Astrocyte (in vitro differentiated cells and primary cell): ENCODE measurements around the gene ACTN2. TPM values are rescaled to one million over a fixed set of nuclear protein-coding genes. Genes with fewer than 3 reads are reported as not detected.

Experiments
- DNase-seq: peaks from one replicate; pipeline ENCODE4 v3.0.0-alpha.2; 2010; ENCODE audit warnings: low read depth
- FAIRE-seq: peaks from 2 replicates; lab custom pipeline; 2011; peaks lifted over from hg19 to GRCh38; lab: Jason Lieb, UNC
- H2AFZ ChIP-seq: 2 replicates; pipeline ENCODE4 v1.6.0; 2012; ENCODE audit warnings: low read depth, low read length, inconsistent platforms
- H3K27ac ChIP-seq: 2 replicates; pipeline ENCODE4 v1.5.1; 2011; ENCODE audit warnings: low read depth, low read length, inconsistent platforms
- H3K27me3 ChIP-seq: 2 replicates; pipeline ENCODE4 v1.6.0; 2011; ENCODE audit warnings: low read length, inconsistent platforms; ENCODE audit not compliant: insufficient read depth
- H3K36me3 ChIP-seq: 2 replicates; pipeline ENCODE4 v1.5.1; 2011; ENCODE audit warnings: low read length, inconsistent platforms; ENCODE audit not compliant: insufficient read depth
- H3K4me1 ChIP-seq: 2 replicates; pipeline ENCODE4 v1.5.1; 2011; ENCODE audit warnings: low read length, inconsistent platforms; ENCODE audit not compliant: insufficient read depth
- H3K4me2 ChIP-seq: 2 replicates; pipeline ENCODE4 v1.6.0; 2012; ENCODE audit warnings: low read length, inconsistent platforms
- H3K4me3 ChIP-seq: 2 replicates; pipeline ENCODE4 v1.5.1; 2011; ENCODE audit warnings: low read depth, mild to moderate bottlenecking, low read length, inconsistent platforms; ENCODE audit not compliant: insufficient read depth
- H3K79me2 ChIP-seq: 2 replicates; pipeline ENCODE4 v1.6.0; 2012; ENCODE audit warnings: mild to moderate bottlenecking, low read length, inconsistent platforms; ENCODE audit not compliant: insufficient read depth
- H3K9ac ChIP-seq: 2 replicates; pipeline ENCODE4 v1.6.0; 2012; ENCODE audit warnings: mild to moderate bottlenecking, low read length, inconsistent platforms
- H3K9me3 ChIP-seq: 2 replicates; pipeline ENCODE4 v1.5.1; 2012; ENCODE audit warnings: low read depth, mild to moderate bottlenecking, low read length, inconsistent platforms; ENCODE audit not compliant: insufficient read depth
- H4K20me1 ChIP-seq: 2 replicates; pipeline ENCODE4 v1.6.0; 2012; ENCODE audit warnings: low read length, inconsistent platforms; ENCODE audit not compliant: insufficient read depth
- H3K27ac Mint-ChIP-seq: one replicate; pipeline ENCODE4 v1.8.0; 2021; ENCODE audit warnings: mild to moderate bottlenecking, mixed read lengths; ENCODE audit not compliant: unreplicated experiment
- H3K27me3 Mint-ChIP-seq: one replicate; pipeline ENCODE4 v1.8.0; 2021; ENCODE audit warnings: low read depth, mixed read lengths; ENCODE audit not compliant: unreplicated experiment
- H3K36me3 Mint-ChIP-seq: one replicate; pipeline ENCODE4 v1.8.0; 2021; ENCODE audit warnings: low read depth, mixed read lengths; ENCODE audit not compliant: unreplicated experiment
- H3K4me1 Mint-ChIP-seq: one replicate; pipeline ENCODE4 v1.8.0; 2021; ENCODE audit warnings: low read depth, mixed read lengths; ENCODE audit not compliant: unreplicated experiment
- H3K4me3 Mint-ChIP-seq: one replicate; pipeline ENCODE4 v1.8.0; 2021; ENCODE audit warnings: mild to moderate bottlenecking, moderate library complexity, mixed read lengths; ENCODE audit not compliant: unreplicated experiment
- H3K9me3 Mint-ChIP-seq: one replicate; pipeline ENCODE4 v1.8.0; 2021; ENCODE audit warnings: mild to moderate bottlenecking, mixed read lengths; ENCODE audit not compliant: unreplicated experiment
- EZH2 ChIP-seq: IDR thresholded peaks from 2 replicates; pipeline ENCODE4 v1.6.1; 2012; ENCODE audit warnings: mild to moderate bottlenecking, low read length, inconsistent platforms; ENCODE audit not compliant: insufficient read depth
- total RNA-seq: library from RNA; stranded (reverse); gene quantifications from 2 replicates; pipeline ENCODE4 v1.2.1, GENCODE V29; 2021
- TF ChIP-seq, protein P1 (sequence below): IDR thresholded peaks from 2 replicates; pipeline ENCODE4 v1.5.1; 2011; ENCODE audit warnings: low read depth, mild to moderate bottlenecking, inconsistent platforms, low read length, moderate library complexity; ENCODE audit not compliant: insufficient read depth

ACTN2 gene
- total RNA-seq, 1 donor from 2014 or later = 0.89 TPM

DNA sequence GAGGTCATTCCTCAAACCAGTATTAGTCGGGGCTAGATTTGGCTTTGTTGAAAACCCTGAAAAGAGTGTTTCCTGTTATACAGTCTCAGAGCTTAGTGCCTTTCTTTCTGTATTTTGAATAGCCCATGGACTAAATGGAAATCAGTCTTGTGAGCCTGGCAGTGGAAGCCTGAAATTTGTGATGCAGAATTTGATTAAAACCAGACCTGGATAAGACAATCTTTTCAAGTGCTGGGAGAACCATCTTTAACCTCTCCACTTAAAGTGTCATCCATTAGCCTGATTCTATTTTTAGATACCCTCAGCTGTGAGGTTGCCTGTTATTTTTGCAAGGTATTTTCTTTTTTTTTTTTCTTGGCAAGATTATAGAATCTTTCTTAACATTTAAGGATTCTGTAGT lies 19.5 kb downstream of the ACTN2 start:
- Mint-ChIP-seq H3K27me3 (no peaks in the 10 kb centered on the region), H3K4me1 (no peaks in the 10 kb centered on the region), H3K9me3 (no peaks in the 10 kb centered on the region), H3K27ac (no peak overlapping the region), H3K4me3 (no peak overlapping the region), H3K36me3 (no peaks in the 10 kb centered on the region)
- Histone ChIP-seq H3K4me3 (no peak overlapping the region), H3K27ac (no peak overlapping the region), H3K36me3 (no peaks in the 10 kb centered on the region), H4K20me1 (no peaks in the 10 kb centered on the region), H3K79me2 (no peaks in the 10 kb centered on the region), H3K9ac (no peak overlapping the region), H3K4me2 (no peak overlapping the region), H3K4me1 (no peaks in the 10 kb centered on the region), H3K27me3 (no peaks in the 10 kb centered on the region), H2AFZ (no peak overlapping the region), H3K9me3 (no peaks in the 10 kb centered on the region)
- no peak for FAIRE-seq
- TF ChIP-seq, protein P1, sequence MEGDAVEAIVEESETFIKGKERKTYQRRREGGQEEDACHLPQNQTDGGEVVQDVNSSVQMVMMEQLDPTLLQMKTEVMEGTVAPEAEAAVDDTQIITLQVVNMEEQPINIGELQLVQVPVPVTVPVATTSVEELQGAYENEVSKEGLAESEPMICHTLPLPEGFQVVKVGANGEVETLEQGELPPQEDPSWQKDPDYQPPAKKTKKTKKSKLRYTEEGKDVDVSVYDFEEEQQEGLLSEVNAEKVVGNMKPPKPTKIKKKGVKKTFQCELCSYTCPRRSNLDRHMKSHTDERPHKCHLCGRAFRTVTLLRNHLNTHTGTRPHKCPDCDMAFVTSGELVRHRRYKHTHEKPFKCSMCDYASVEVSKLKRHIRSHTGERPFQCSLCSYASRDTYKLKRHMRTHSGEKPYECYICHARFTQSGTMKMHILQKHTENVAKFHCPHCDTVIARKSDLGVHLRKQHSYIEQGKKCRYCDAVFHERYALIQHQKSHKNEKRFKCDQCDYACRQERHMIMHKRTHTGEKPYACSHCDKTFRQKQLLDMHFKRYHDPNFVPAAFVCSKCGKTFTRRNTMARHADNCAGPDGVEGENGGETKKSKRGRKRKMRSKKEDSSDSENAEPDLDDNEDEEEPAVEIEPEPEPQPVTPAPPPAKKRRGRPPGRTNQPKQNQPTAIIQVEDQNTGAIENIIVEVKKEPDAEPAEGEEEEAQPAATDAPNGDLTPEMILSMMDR = no peak
- no peak for TF ChIP-seq EZH2
- no peak for DNase-seq

DNA sequence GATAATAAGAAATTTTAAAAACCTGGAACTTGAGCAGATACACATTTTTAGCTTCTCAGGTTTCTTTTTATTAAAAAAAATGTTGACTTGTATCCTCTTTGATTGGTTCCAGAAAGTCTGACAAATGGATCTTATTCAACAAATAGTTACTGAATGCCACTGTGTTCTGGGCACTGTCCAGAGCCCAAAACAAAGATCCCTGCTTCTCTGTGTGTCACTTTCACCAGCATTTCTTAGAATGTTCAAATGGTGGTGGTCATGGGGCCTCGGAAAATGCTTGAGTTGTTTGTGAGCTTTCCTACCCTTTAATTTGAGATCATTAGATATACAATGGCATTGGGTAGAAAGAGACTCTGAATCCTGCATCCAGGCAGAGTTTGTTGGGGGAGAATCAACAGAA lies 19.9 kb downstream of the ACTN2 start:
- Histone ChIP-seq H3K9me3 (no peaks in the 10 kb centered on the region), H3K4me3 (no peak overlapping the region), H4K20me1 (no peaks in the 10 kb centered on the region), H3K27ac (no peak overlapping the region), H3K36me3 (no peaks in the 10 kb centered on the region), H3K79me2 (no peaks in the 10 kb centered on the region), H3K27me3 (no peaks in the 10 kb centered on the region), H2AFZ (no peak overlapping the region), H3K4me1 (no peaks in the 10 kb centered on the region), H3K4me2 (no peak overlapping the region), H3K9ac (no peak overlapping the region)
- no peaks in the 10 kb centered on the region for H3K36me3 Mint-ChIP-seq
- TF ChIP-seq, protein P1 = no peak
- TF ChIP-seq EZH2 = no peak
- H3K4me1 Mint-ChIP-seq = no peaks in the 10 kb centered on the region
- no peak overlapping the region for H3K27ac Mint-ChIP-seq
- no peaks in the 10 kb centered on the region for H3K27me3 Mint-ChIP-seq
- no peaks in the 10 kb centered on the region for H3K9me3 Mint-ChIP-seq
- DNase-seq (no peak), FAIRE-seq (no peak)
- no peak overlapping the region for H3K4me3 Mint-ChIP-seq

DNA sequence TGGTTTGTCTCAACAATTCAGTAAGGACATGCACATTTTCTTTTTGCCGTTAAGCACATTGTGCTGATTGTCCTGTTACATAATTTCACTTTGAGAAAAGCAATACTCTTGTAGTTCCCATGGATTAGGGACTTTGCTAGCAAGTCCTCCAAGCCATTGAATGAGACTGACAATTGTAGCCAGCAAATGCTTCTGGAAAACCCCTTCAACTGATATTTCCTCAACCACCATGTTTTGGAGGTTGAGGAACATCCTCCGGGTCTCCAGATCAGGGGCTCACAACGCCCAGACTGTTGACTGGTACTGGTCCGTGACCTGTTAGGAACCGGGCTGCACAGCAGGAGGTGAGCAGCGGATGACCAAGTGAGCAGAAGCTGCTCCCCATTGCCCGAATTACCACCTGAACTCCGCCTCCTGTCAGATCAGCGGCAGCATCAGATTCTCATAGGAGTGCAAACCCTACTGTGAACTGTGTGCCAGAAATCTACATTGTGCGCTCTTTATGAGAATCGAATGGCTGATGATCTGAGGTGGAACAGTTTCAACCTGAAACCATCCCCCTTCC lies 24.1 kb downstream of the ACTN2 start:
- no peaks in the 10 kb centered on the region for H3K36me3 ChIP-seq
- Mint-ChIP-seq H3K4me1 (no peaks in the 10 kb centered on the region), H3K27me3 (no peaks in the 10 kb centered on the region), H3K27ac (no peak overlapping the region), H3K36me3 (no peaks in the 10 kb centered on the region), H3K4me3 (no peak overlapping the region), H3K9me3 (no peaks in the 10 kb centered on the region)
- no peak overlapping the region for H3K4me2 ChIP-seq
- FAIRE-seq = no peak
- no peak overlapping the region for H3K4me3 ChIP-seq
- H3K4me1 ChIP-seq = no peaks in the 10 kb centered on the region
- H3K9ac ChIP-seq = no peak overlapping the region
- no peaks in the 10 kb centered on the region for H4K20me1 ChIP-seq
- no peak overlapping the region for H3K27ac ChIP-seq
- no peak for DNase-seq
- TF ChIP-seq, protein P1 = no peak
- no peak for TF ChIP-seq EZH2
- H3K79me2 ChIP-seq = no peaks in the 10 kb centered on the region
- no peak overlapping the region for H2AFZ ChIP-seq
- H3K27me3 ChIP-seq = no peaks in the 10 kb centered on the region
- H3K9me3 ChIP-seq = no peaks in the 10 kb centered on the region
